GM12865 (cell line): ENCODE data around the gene CCL26.
"Not testable (repeated sequence)": the region's sequence is repeated elsewhere in the genome, so short reads cannot be mapped to it uniquely, and the experiment has no call there.

Experiments used
- DNase-seq: peaks from one replicate; pipeline ENCODE4 v3.0.0; 2010; ENCODE audit warnings: low read depth
- H3K4me3 ChIP-seq: 2 replicates; pipeline ENCODE4 v1.5.1; 2011; ENCODE audit warnings: mild to moderate bottlenecking, low read depth, low read length, control low read depth
- TF ChIP-seq, protein P1 (sequence below): IDR thresholded peaks from 2 replicates; pipeline ENCODE4 v1.5.1; 2011; ENCODE audit warnings: low read length, control low read depth, low read depth, inconsistent platforms; ENCODE audit not compliant: insufficient read depth; ENCODE audit errors: missing control alignments

The CCL26 gene

GRCh38 chr7:75725306-75725705 lies 46.7 kb downstream of the CCL26 start:
- no peak overlapping the region for H3K4me3 ChIP-seq
- DNase-seq = no peak
- TF ChIP-seq, protein P1, sequence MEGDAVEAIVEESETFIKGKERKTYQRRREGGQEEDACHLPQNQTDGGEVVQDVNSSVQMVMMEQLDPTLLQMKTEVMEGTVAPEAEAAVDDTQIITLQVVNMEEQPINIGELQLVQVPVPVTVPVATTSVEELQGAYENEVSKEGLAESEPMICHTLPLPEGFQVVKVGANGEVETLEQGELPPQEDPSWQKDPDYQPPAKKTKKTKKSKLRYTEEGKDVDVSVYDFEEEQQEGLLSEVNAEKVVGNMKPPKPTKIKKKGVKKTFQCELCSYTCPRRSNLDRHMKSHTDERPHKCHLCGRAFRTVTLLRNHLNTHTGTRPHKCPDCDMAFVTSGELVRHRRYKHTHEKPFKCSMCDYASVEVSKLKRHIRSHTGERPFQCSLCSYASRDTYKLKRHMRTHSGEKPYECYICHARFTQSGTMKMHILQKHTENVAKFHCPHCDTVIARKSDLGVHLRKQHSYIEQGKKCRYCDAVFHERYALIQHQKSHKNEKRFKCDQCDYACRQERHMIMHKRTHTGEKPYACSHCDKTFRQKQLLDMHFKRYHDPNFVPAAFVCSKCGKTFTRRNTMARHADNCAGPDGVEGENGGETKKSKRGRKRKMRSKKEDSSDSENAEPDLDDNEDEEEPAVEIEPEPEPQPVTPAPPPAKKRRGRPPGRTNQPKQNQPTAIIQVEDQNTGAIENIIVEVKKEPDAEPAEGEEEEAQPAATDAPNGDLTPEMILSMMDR = no peak

DNA sequence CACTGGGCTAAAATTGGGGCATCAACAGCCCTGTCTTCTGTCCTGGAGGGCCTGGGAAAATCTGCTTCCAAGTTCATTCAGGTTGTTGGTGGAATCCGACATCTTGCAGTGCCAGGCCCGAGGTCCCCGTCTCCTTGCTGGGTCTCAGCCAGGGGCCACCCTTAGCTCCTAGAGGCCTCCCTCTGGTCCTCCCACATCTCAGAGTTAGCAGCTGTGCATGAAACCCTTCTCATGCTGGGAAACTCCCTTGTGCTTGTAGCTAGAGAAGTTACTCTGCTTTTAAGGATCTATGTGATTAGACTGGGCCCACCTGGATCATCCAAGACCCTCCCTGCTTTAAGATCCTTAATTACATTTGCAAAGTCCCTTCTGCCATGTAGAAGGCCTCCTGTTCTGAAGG lies 48.6 kb downstream of the CCL26 start:
- TF ChIP-seq, protein P1 = no peak
- no peak for DNase-seq
- no peak overlapping the region for H3K4me3 ChIP-seq

GRCh38 chr7:75722373-75722772 lies 49.6 kb downstream of the CCL26 start:
- DNase-seq = no peak
- H3K4me3 ChIP-seq = no peak overlapping the region
- TF ChIP-seq, protein P1 = no peak

DNA sequence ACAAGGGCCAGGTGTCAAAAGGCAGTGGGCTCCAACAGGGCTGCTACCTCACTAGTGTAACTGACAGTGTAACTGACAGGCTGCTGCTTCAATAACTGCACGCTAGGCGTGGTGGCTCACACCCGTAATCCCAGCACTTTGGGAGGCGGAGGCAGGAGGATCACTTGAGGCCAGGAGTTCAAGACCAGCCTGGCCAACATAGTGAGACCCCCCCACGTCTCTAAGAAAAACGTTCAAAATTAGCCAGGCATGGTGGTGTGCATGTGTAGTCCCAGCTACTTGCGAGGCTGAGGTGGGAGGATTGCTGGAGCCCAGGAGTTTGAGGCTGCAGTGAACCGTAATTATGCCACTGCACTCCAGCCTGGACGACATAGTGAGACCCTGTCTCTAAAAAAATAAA lies 50.1 kb downstream of the CCL26 start:
- not testable (repeated sequence) for H3K4me3 ChIP-seq, DNase-seq

- TF ChIP-seq, protein P1 = no peak
These were observed 50.6 kb downstream of the CCL26 start for GRCh38 chr7:75721426-75721825.

DNA sequence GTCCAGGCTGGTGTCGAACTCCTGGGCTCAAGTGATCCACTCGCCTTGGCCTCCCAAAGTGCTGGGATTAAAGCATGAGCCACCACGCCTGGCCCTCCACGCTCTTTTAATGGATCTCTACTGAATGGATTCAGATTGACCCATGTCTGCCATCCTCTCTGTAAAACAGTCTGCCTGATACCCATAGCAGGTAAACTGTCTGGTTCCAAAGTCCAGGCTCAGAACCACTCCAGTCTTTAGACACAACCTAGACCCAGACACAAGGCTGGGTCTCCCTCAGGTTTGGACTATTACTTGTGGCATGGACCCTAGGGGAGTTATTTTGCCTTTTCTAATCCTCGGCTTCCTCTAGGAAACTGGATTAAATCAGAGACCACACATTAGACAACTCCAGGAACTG lies 52.4 kb downstream of the CCL26 start:
- DNase-seq = no peak
- TF ChIP-seq, protein P1 = no peak
- no peak overlapping the region for H3K4me3 ChIP-seq

More at GRCh38 chr7:75721426-75721825, 50.6 kb downstream of the CCL26 start:
- DNase-seq = no peak
- no peak overlapping the region for H3K4me3 ChIP-seq
